ENCODE results near the gene GPBP1. TPM values are rescaled to one million over a fixed set of nuclear protein-coding genes. Genes with fewer than 3 reads are reported as not detected.

GPBP1 gene
- total and polyA plus RNA-seq, 2 experiments from 2014 or later: 105 to 109 TPM

GRCh38 chr5:57195060-57195459, 21.2 kb downstream of the GPBP1 start:
- no peaks in the 10 kb centered on the region for H3K27me3 ChIP-seq (ENCODE audit: insufficient read depth)
- no peak for ATAC-seq
- H3F3A ChIP-seq (replicated peaks; ENCODE audit: low read depth): no peaks in the 10 kb centered on the region
- H3K27ac Mint-ChIP-seq: no peak overlapping the region
- H3K4me3 ChIP-seq: no peak overlapping the region
- no peaks in the 10 kb centered on the region for H3K9me3 Mint-ChIP-seq
- no peaks in the 10 kb centered on the region for H3K9me2 ChIP-seq (ENCODE audit: insufficient read depth)
- H2AFZ ChIP-seq: no peak overlapping the region
- no peak overlapping the region for H3K27ac ChIP-seq (ENCODE audit: low read depth)
- TF ChIP-seq, protein P1, sequence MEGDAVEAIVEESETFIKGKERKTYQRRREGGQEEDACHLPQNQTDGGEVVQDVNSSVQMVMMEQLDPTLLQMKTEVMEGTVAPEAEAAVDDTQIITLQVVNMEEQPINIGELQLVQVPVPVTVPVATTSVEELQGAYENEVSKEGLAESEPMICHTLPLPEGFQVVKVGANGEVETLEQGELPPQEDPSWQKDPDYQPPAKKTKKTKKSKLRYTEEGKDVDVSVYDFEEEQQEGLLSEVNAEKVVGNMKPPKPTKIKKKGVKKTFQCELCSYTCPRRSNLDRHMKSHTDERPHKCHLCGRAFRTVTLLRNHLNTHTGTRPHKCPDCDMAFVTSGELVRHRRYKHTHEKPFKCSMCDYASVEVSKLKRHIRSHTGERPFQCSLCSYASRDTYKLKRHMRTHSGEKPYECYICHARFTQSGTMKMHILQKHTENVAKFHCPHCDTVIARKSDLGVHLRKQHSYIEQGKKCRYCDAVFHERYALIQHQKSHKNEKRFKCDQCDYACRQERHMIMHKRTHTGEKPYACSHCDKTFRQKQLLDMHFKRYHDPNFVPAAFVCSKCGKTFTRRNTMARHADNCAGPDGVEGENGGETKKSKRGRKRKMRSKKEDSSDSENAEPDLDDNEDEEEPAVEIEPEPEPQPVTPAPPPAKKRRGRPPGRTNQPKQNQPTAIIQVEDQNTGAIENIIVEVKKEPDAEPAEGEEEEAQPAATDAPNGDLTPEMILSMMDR (conservative IDR thresholded peaks at IDR 0.05; ENCODE audit: low read depth in 2 of 2): no peak
- TF ChIP-seq NANOG (IDR thresholded peaks at IDR 0.05; ENCODE audit: borderline replicate concordance) (no peak), EZH2phosphoT487 (IDR thresholded peaks at IDR 0.05; ENCODE audit: unreplicated experiment) (no peak), JUNB (IDR thresholded peaks at IDR 0.05; ENCODE audit: unreplicated experiment) (no peak), STAT1 (IDR thresholded peaks at IDR 0.05; ENCODE audit: unreplicated experiment) (no peak), CREB1 (CRISPR knock-in tag; IDR thresholded peaks at IDR 0.05; ENCODE audit: low read depth) (no peak), ZNF114 (CRISPR knock-in tag; IDR thresholded peaks at IDR 0.05) (no peak), ZNF331 (CRISPR knock-in tag; IDR thresholded peaks at IDR 0.05; ENCODE audit: low read depth) (no peak), POLR2AphosphoS5 (IDR thresholded peaks at IDR 0.05; ENCODE audit: low read depth) (no peak), EZH2 (IDR thresholded peaks at IDR 0.05; ENCODE audit: low read depth, unreplicated experiment) (no peak)
- TF ChIP-seq, protein P2, sequence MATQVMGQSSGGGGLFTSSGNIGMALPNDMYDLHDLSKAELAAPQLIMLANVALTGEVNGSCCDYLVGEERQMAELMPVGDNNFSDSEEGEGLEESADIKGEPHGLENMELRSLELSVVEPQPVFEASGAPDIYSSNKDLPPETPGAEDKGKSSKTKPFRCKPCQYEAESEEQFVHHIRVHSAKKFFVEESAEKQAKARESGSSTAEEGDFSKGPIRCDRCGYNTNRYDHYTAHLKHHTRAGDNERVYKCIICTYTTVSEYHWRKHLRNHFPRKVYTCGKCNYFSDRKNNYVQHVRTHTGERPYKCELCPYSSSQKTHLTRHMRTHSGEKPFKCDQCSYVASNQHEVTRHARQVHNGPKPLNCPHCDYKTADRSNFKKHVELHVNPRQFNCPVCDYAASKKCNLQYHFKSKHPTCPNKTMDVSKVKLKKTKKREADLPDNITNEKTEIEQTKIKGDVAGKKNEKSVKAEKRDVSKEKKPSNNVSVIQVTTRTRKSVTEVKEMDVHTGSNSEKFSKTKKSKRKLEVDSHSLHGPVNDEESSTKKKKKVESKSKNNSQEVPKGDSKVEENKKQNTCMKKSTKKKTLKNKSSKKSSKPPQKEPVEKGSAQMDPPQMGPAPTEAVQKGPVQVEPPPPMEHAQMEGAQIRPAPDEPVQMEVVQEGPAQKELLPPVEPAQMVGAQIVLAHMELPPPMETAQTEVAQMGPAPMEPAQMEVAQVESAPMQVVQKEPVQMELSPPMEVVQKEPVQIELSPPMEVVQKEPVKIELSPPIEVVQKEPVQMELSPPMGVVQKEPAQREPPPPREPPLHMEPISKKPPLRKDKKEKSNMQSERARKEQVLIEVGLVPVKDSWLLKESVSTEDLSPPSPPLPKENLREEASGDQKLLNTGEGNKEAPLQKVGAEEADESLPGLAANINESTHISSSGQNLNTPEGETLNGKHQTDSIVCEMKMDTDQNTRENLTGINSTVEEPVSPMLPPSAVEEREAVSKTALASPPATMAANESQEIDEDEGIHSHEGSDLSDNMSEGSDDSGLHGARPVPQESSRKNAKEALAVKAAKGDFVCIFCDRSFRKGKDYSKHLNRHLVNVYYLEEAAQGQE (IDR thresholded peaks at IDR 0.05; ENCODE audit: unreplicated experiment): no peak
- TF ChIP-seq, protein P3, sequence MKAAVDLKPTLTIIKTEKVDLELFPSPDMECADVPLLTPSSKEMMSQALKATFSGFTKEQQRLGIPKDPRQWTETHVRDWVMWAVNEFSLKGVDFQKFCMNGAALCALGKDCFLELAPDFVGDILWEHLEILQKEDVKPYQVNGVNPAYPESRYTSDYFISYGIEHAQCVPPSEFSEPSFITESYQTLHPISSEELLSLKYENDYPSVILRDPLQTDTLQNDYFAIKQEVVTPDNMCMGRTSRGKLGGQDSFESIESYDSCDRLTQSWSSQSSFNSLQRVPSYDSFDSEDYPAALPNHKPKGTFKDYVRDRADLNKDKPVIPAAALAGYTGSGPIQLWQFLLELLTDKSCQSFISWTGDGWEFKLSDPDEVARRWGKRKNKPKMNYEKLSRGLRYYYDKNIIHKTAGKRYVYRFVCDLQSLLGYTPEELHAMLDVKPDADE (IDR thresholded peaks at IDR 0.05): no peak
- TF ChIP-seq, protein P4, sequence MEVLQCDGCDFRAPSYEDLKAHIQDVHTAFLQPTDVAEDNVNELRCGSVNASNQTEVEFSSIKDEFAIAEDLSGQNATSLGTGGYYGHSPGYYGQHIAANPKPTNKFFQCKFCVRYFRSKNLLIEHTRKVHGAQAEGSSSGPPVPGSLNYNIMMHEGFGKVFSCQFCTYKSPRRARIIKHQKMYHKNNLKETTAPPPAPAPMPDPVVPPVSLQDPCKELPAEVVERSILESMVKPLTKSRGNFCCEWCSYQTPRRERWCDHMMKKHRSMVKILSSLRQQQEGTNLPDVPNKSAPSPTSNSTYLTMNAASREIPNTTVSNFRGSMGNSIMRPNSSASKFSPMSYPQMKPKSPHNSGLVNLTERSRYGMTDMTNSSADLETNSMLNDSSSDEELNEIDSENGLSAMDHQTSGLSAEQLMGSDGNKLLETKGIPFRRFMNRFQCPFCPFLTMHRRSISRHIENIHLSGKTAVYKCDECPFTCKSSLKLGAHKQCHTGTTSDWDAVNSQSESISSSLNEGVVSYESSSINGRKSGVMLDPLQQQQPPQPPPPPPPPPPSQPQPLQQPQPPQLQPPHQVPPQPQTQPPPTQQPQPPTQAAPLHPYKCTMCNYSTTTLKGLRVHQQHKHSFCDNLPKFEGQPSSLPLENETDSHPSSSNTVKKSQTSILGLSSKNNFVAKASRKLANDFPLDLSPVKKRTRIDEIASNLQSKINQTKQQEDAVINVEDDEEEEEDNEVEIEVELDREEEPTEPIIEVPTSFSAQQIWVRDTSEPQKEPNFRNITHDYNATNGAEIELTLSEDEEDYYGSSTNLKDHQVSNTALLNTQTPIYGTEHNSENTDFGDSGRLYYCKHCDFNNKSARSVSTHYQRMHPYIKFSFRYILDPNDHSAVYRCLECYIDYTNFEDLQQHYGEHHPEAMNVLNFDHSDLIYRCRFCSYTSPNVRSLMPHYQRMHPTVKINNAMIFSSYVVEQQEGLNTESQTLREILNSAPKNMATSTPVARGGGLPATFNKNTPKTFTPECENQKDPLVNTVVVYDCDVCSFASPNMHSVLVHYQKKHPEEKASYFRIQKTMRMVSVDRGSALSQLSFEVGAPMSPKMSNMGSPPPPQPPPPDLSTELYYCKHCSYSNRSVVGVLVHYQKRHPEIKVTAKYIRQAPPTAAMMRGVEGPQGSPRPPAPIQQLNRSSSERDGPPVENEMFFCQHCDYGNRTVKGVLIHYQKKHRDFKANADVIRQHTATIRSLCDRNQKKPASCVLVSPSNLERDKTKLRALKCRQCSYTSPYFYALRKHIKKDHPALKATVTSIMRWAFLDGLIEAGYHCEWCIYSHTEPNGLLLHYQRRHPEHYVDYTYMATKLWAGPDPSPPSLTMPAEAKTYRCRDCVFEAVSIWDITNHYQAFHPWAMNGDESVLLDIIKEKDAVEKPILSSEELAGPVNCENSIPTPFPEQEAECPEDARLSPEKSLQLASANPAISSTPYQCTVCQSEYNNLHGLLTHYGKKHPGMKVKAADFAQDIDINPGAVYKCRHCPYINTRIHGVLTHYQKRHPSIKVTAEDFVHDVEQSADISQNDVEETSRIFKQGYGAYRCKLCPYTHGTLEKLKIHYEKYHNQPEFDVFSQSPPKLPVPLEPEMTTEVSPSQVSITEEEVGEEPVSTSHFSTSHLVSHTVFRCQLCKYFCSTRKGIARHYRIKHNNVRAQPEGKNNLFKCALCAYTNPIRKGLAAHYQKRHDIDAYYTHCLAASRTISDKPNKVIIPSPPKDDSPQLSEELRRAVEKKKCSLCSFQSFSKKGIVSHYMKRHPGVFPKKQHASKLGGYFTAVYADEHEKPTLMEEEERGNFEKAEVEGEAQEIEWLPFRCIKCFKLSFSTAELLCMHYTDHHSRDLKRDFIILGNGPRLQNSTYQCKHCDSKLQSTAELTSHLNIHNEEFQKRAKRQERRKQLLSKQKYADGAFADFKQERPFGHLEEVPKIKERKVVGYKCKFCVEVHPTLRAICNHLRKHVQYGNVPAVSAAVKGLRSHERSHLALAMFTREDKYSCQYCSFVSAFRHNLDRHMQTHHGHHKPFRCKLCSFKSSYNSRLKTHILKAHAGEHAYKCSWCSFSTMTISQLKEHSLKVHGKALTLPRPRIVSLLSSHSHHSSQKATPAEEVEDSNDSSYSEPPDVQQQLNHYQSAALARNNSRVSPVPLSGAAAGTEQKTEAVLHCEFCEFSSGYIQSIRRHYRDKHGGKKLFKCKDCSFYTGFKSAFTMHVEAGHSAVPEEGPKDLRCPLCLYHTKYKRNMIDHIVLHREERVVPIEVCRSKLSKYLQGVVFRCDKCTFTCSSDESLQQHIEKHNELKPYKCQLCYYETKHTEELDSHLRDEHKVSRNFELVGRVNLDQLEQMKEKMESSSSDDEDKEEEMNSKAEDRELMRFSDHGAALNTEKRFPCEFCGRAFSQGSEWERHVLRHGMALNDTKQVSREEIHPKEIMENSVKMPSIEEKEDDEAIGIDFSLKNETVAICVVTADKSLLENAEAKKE (CRISPR knock-in tag; IDR thresholded peaks at IDR 0.05): no peak
- H3K36me3 Mint-ChIP-seq (ENCODE audit: low read depth): peaks cover 37% of the 10 kb centered on the region
- no peak for DNase-seq (ENCODE audit: low spot score)
- no peaks in the 10 kb centered on the region; the same call in 1 of the 2 replicates for H3K36me3 ChIP-seq (ENCODE audit: insufficient read depth)
- H3K27me3 Mint-ChIP-seq (ENCODE audit: insufficient read depth, low read depth, poor library complexity): peaks cover 1% of the 10 kb centered on the region
- no peak overlapping the region for H3K4me2 ChIP-seq
- H4K20me1 ChIP-seq (replicated peaks; ENCODE audit: insufficient read depth): peaks cover 79% of the 10 kb centered on the region
- H3K79me2 ChIP-seq (replicated peaks; ENCODE audit: insufficient read depth): peaks cover 100% of the 10 kb centered on the region
- H3K4me1 Mint-ChIP-seq: peaks cover 26% of the 10 kb centered on the region
- H3K4me1 ChIP-seq (ENCODE audit: insufficient read depth): peaks cover 27% of the 10 kb centered on the region
- H3K4me3 Mint-ChIP-seq: no peak overlapping the region

Measured in GM23338 (cell line).